H1 (cell line): Measurements from ENCODE around the gene NEDD4L. TPM values are rescaled to one million over a fixed set of nuclear protein-coding genes. Genes with fewer than 3 reads are reported as not detected.

Source experiments
- BACH1 ChIP-seq: IDR thresholded peaks from 2 replicates; pipeline ENCODE4 v1.6.1; 2012; ENCODE audit warnings: low read length, improper control_type of control experiment
- CBX5 ChIP-seq: fragments of 300-800, 300-1000 bp; sonication (generic); IDR thresholded peaks from 2 replicates; pipeline ENCODE4 v1.7.1; 2016; ENCODE audit warnings: antibody characterized with exemption, low read length, low read depth
- CTBP2 ChIP-seq: IDR thresholded peaks from 2 replicates; pipeline ENCODE4 v1.7.0; 2011; ENCODE audit warnings: borderline replicate concordance, mild to moderate bottlenecking, moderate library complexity, mixed read lengths, low read length; ENCODE audit not compliant: insufficient read depth, insufficient read length
- FOSL1 ChIP-seq: IDR thresholded peaks from 2 replicates; pipeline ENCODE4 v1.6.1; 2011; ENCODE audit warnings: mild to moderate bottlenecking, low read depth, low read length, moderate library complexity; ENCODE audit not compliant: insufficient read depth
- GABPA ChIP-seq: IDR thresholded peaks from 2 replicates; pipeline ENCODE4 v1.6.1; 2011; ENCODE audit warnings: mild to moderate bottlenecking, low read length, moderate library complexity, borderline replicate concordance; ENCODE audit not compliant: insufficient read depth
- POLR2AphosphoS5 ChIP-seq: IDR thresholded peaks from 2 replicates; pipeline ENCODE4 v1.6.1; 2011; ENCODE audit warnings: low read depth, low read length
- SIRT6 ChIP-seq: IDR thresholded peaks from one replicate; pipeline ENCODE4 v1.7.1; 2012; ENCODE audit warnings: low read length, inconsistent platforms
- polyA plus RNA-seq, 7 experiments: library from polyadenylated mRNA; depleted of rRNA in 3 of 7; stranded (reverse) in 5 of 7; unstranded in 2 of 7; fragments of >200 nt in 5 of 7; fragments of 200-250 nt in 2 of 7; gene quantifications; 1 replicate in 5 of 7; 2 replicates in 1 of 7; 4 replicates in 1 of 7; pipeline versions ENCODE4 v1.2.1 to v1.2.3, GENCODE V29; 2011 to 2013; ENCODE audit warnings: missing spikeins in 2 of 7, mixed read lengths in 2 of 7
- total RNA-seq: library from RNA; stranded (reverse); fragmentation: NEBNext Ultra II Directional; extraction: Animal tissue kit (Norgen Biotek cat#: 25700); gene quantifications from 2 replicates; pipeline ENCODE4 v1.2.1, GENCODE V29; 2021

Gene NEDD4L
- total and polyA plus RNA-seq, 2 of the 8 experiments (the other 6 are each of a cell fraction or from before 2014, with no cell fraction given), result 37.3 to 69.8 TPM

GRCh38 chr18:58113337-58113736 is 69.3 kb downstream of the NEDD4L start (continued):
- TF ChIP-seq BACH1, result no peak
- TF ChIP-seq POLR2AphosphoS5, result no peak
- TF ChIP-seq SIRT6, result no peak
- no peak for TF ChIP-seq CBX5
- TF ChIP-seq GABPA, result no peak
- TF ChIP-seq CTBP2, result no peak
- no peak for TF ChIP-seq FOSL1
- TF ChIP-seq, all 59 proteins: peak for 0
